Mesendoderm (in vitro differentiated cells): Measurements from ENCODE around the gene DGKI.
"Not testable (repeated sequence)": the region's sequence is repeated elsewhere in the genome, so short reads cannot be mapped to it uniquely, and the experiment has no call there.

Source experiments
- DNase-seq: peaks from one replicate; pipeline ENCODE4 v3.0.0; 2013
- H2AK5ac ChIP-seq: 2 replicates; pipeline ENCODE4 v1.6.1; 2013; ENCODE audit warnings: low read length, inconsistent platforms
- H2BK120ac ChIP-seq: 2 replicates; pipeline ENCODE4 v1.6.1; 2013; ENCODE audit warnings: low read depth, mild to moderate bottlenecking, low read length, moderate library complexity, mixed read lengths
- H2BK15ac ChIP-seq: replicated peaks from 2 replicates; pipeline ENCODE4 v1.6.1; 2013; ENCODE audit warnings: low read depth, mild to moderate bottlenecking, moderate library complexity
- H2BK5ac ChIP-seq: 2 replicates; pipeline ENCODE4 v1.6.1; 2013; ENCODE audit warnings: low read length, inconsistent platforms
- H3K18ac ChIP-seq: 2 replicates; pipeline ENCODE4 v1.6.1; 2013; ENCODE audit warnings: mild to moderate bottlenecking, low read length, mixed read lengths
- H3K23ac ChIP-seq: one replicate; pipeline ENCODE4 v1.6.1; 2013; ENCODE audit warnings: low read length
- H3K27ac ChIP-seq: 2 replicates; pipeline ENCODE4 v1.5.1; 2013; ENCODE audit warnings: low read depth, mild to moderate bottlenecking, inconsistent platforms, low read length, moderate library complexity
- H3K27me3 ChIP-seq: 2 replicates; pipeline ENCODE4 v1.6.1; 2013; ENCODE audit warnings: low read length, control low read depth, mild to moderate bottlenecking, inconsistent platforms; ENCODE audit not compliant: insufficient read depth, poor library complexity
- H3K36me3 ChIP-seq: 2 replicates; pipeline ENCODE4 v1.6.1; 2013; ENCODE audit warnings: low read length, inconsistent platforms; ENCODE audit not compliant: control insufficient read depth, insufficient read depth
- H3K4ac ChIP-seq: one replicate; pipeline ENCODE4 v1.6.1; 2013; ENCODE audit warnings: low read depth, mild to moderate bottlenecking, low read length, moderate library complexity
- H3K4me1 ChIP-seq: 2 replicates; pipeline ENCODE4 v1.6.1; 2013; ENCODE audit warnings: low read depth, low read length, inconsistent platforms; ENCODE audit not compliant: control insufficient read depth
- H3K4me2 ChIP-seq: 2 replicates; pipeline ENCODE4 v1.6.1; 2013; ENCODE audit warnings: low read length
- H3K4me3 ChIP-seq: 2 replicates; pipeline ENCODE4 v1.5.1; 2013; ENCODE audit warnings: mild to moderate bottlenecking, low read length
- H3K56ac ChIP-seq: one replicate; pipeline ENCODE4 v1.6.1; 2013; ENCODE audit warnings: low read length
- H3K79me1 ChIP-seq: 2 replicates; pipeline ENCODE4 v1.6.1; 2013; ENCODE audit warnings: low read length, inconsistent platforms
- H3K79me2 ChIP-seq: 2 replicates; pipeline ENCODE4 v1.6.1; 2013; ENCODE audit warnings: mild to moderate bottlenecking, low read length; ENCODE audit not compliant: control insufficient read depth, insufficient read depth
- H3K9ac ChIP-seq: 2 replicates; pipeline ENCODE4 v1.6.1; 2013; ENCODE audit warnings: low read length, inconsistent platforms
- H4K5ac ChIP-seq: one replicate; pipeline ENCODE4 v1.6.1; 2013; ENCODE audit warnings: low read length
- H4K8ac ChIP-seq: one replicate; pipeline ENCODE4 v1.6.1; 2013; ENCODE audit warnings: low read depth, mild to moderate bottlenecking, control low read depth, low read length, moderate library complexity
- WGBS: extraction: QIAGEN DNeasy Blood & Tissue Kit; methylation state at CpG from one replicate; pipeline ENCODE4 v1.1.7; 2013; ENCODE audit warnings: low lambda C conversion rate, missing lambda C conversion rate; ENCODE audit not compliant: insufficient coverage; ENCODE audit errors: extremely low coverage; 5-methylcytosine and 5-hydroxymethylcytosine counted together

Gene DGKI

GRCh38 chr7:137449016-137449415 is 397.8 kb downstream of the DGKI start:
- no peak overlapping the region for H3K4me2 ChIP-seq
- H3K79me2 ChIP-seq = no peaks in the 10 kb centered on the region
- no CpG with 5 or more reads among the region's 4 CpGs for WGBS
- H3K23ac ChIP-seq = no peak overlapping the region
- H2BK5ac ChIP-seq = no peak overlapping the region
- no peak overlapping the region for H4K8ac ChIP-seq
- H3K4ac ChIP-seq = no peak overlapping the region
- H3K9ac ChIP-seq = no peak overlapping the region
- DNase-seq = no peak
- no peaks in the 10 kb centered on the region for H3K36me3 ChIP-seq
- no peak overlapping the region for H2BK15ac ChIP-seq
- no peak overlapping the region for H3K56ac ChIP-seq
- no peaks in the 10 kb centered on the region for H3K4me1 ChIP-seq
- no peak overlapping the region for H3K4me3 ChIP-seq
- H3K27me3 ChIP-seq = no peaks in the 10 kb centered on the region
- H2AK5ac ChIP-seq = no peak overlapping the region
- no peak overlapping the region for H2BK120ac ChIP-seq
- no peaks in the 10 kb centered on the region for H3K79me1 ChIP-seq
- H3K27ac ChIP-seq = no peak overlapping the region
- no peak overlapping the region for H3K18ac ChIP-seq
- no peak overlapping the region for H4K5ac ChIP-seq

- H4K5ac ChIP-seq, H3K79me1 ChIP-seq, H3K4me2 ChIP-seq, H3K18ac ChIP-seq, DNase-seq, H3K56ac ChIP-seq, H3K4me1 ChIP-seq, H2AK5ac ChIP-seq, H3K9ac ChIP-seq, H3K27me3 ChIP-seq, H3K36me3 ChIP-seq, H3K27ac ChIP-seq, H3K79me2 ChIP-seq, H2BK5ac ChIP-seq, H3K4ac ChIP-seq, H2BK15ac ChIP-seq, H4K8ac ChIP-seq, H3K23ac ChIP-seq, H3K4me3 ChIP-seq, H2BK120ac ChIP-seq: not testable (repeated sequence)
- WGBS = no CpG with 5 or more reads among the region's 1 CpG
Observed at GRCh38 chr7:137448572-137448971, 398.2 kb downstream of the DGKI start.

GRCh38 chr7:137446025-137446424 is 400.7 kb downstream of the DGKI start:
- Histone ChIP-seq H3K27ac (no peak overlapping the region), H3K36me3 (no peaks in the 10 kb centered on the region), H3K18ac (no peak overlapping the region), H2BK15ac (no peak overlapping the region), H4K5ac (no peak overlapping the region), H2BK120ac (no peak overlapping the region), H3K23ac (no peak overlapping the region), H3K4me2 (no peak overlapping the region), H3K56ac (no peak overlapping the region), H3K79me1 (no peaks in the 10 kb centered on the region), H3K9ac (no peak overlapping the region), H2AK5ac (no peak overlapping the region), H4K8ac (no peak overlapping the region), H3K4me1 (no peaks in the 10 kb centered on the region), H3K4me3 (no peak overlapping the region), H2BK5ac (no peak overlapping the region), H3K4ac (no peak overlapping the region), H3K27me3 (no peaks in the 10 kb centered on the region), H3K79me2 (no peaks in the 10 kb centered on the region)
- DNase-seq = no peak
- WGBS = no CpG with 5 or more reads among the region's 3 CpGs

- H3K4me3 ChIP-seq = no peak overlapping the region
- H3K36me3 ChIP-seq = no peaks in the 10 kb centered on the region
- no peaks in the 10 kb centered on the region for H3K79me1 ChIP-seq
- H3K9ac ChIP-seq = no peak overlapping the region
- H4K5ac ChIP-seq = no peak overlapping the region
- H3K56ac ChIP-seq = no peak overlapping the region
- H3K27me3 ChIP-seq = no peaks in the 10 kb centered on the region
- no peak overlapping the region for H4K8ac ChIP-seq
- no peak overlapping the region for H3K18ac ChIP-seq
- H2BK15ac ChIP-seq = no peak overlapping the region
- DNase-seq = no peak
- H3K4me1 ChIP-seq = no peaks in the 10 kb centered on the region
- H2BK120ac ChIP-seq = no peak overlapping the region
- H3K79me2 ChIP-seq = no peaks in the 10 kb centered on the region
- no peak overlapping the region for H3K23ac ChIP-seq
- no peak overlapping the region for H2BK5ac ChIP-seq
- H3K4me2 ChIP-seq = no peak overlapping the region
- H3K27ac ChIP-seq = no peak overlapping the region
- no CpG with 5 or more reads among the region's 1 CpG for WGBS
- H3K4ac ChIP-seq = no peak overlapping the region
- no peak overlapping the region for H2AK5ac ChIP-seq
Observed at GRCh38 chr7:137445268-137445667, 401.5 kb downstream of the DGKI start.

GRCh38 chr7:137443616-137444015 is 403.2 kb downstream of the DGKI start:
- Histone ChIP-seq H3K27ac (no peak overlapping the region), H3K4me2 (no peak overlapping the region), H2BK15ac (no peak overlapping the region), H3K36me3 (no peaks in the 10 kb centered on the region), H3K27me3 (no peaks in the 10 kb centered on the region), H3K4me1 (peaks cover 3% of the 10 kb centered on the region), H4K5ac (no peak overlapping the region), H3K4me3 (no peak overlapping the region), H3K23ac (no peak overlapping the region), H3K79me2 (no peaks in the 10 kb centered on the region), H3K4ac (no peak overlapping the region), H2BK120ac (no peak overlapping the region), H4K8ac (no peak overlapping the region), H3K18ac (no peak overlapping the region), H3K9ac (no peak overlapping the region), H2BK5ac (no peak overlapping the region), H2AK5ac (no peak overlapping the region), H3K79me1 (no peaks in the 10 kb centered on the region), H3K56ac (no peak overlapping the region)
- WGBS = no CpG with 5 or more reads among the region's 2 CpGs
- DNase-seq = no peak

GRCh38 chr7:137441451-137441850 is 405.3 kb downstream of the DGKI start:
- Histone ChIP-seq H3K56ac (no peak overlapping the region), H2BK5ac (no peak overlapping the region), H3K79me2 (no peaks in the 10 kb centered on the region), H3K4me2 (no peak overlapping the region), H3K36me3 (no peaks in the 10 kb centered on the region), H3K27me3 (no peaks in the 10 kb centered on the region), H3K27ac (no peak overlapping the region), H3K4ac (no peak overlapping the region), H3K4me3 (no peak overlapping the region), H4K8ac (no peak overlapping the region), H2BK15ac (no peak overlapping the region), H3K4me1 (peaks cover 3% of the 10 kb centered on the region), H2AK5ac (no peak overlapping the region), H3K9ac (no peak overlapping the region), H3K23ac (no peak overlapping the region), H3K18ac (no peak overlapping the region), H2BK120ac (no peak overlapping the region), H4K5ac (no peak overlapping the region), H3K79me1 (no peaks in the 10 kb centered on the region)
- DNase-seq = no peak
- no CpG with 5 or more reads among the region's 3 CpGs for WGBS
